GM10248 (cell line): ENCODE data around the gene PLEKHA6.

Experiments
- CTCF ChIA-PET: fragments of 300-600 bp; sonication (Branson Sonifier 250); formaldehyde crosslinking; extraction: SDS; loops from one replicate; lab custom pipeline; 2021; ENCODE audit warnings: antibody characterized with exemption; lab: Yijun Ruan, JAX
- POLR2A ChIA-PET: fragments of 350-650 bp; sonication (Branson Sonifier 250); formaldehyde crosslinking; extraction: SDS; loops from one replicate; lab custom pipeline; 2020; ENCODE audit warnings: antibody characterized with exemption; lab: Yijun Ruan, JAX
- DNase-seq: peaks from one replicate; pipeline ENCODE4 v3.0.0; 2012; ENCODE audit errors: extremely low spot score
- TF ChIP-seq, protein P1 (sequence below): IDR thresholded peaks from 2 replicates; pipeline ENCODE4 v1.5.1; 2012; ENCODE audit warnings: mild to moderate bottlenecking, low read depth; ENCODE audit errors: extremely low read depth, missing control alignments, control extremely low read depth

Gene PLEKHA6

DNA sequence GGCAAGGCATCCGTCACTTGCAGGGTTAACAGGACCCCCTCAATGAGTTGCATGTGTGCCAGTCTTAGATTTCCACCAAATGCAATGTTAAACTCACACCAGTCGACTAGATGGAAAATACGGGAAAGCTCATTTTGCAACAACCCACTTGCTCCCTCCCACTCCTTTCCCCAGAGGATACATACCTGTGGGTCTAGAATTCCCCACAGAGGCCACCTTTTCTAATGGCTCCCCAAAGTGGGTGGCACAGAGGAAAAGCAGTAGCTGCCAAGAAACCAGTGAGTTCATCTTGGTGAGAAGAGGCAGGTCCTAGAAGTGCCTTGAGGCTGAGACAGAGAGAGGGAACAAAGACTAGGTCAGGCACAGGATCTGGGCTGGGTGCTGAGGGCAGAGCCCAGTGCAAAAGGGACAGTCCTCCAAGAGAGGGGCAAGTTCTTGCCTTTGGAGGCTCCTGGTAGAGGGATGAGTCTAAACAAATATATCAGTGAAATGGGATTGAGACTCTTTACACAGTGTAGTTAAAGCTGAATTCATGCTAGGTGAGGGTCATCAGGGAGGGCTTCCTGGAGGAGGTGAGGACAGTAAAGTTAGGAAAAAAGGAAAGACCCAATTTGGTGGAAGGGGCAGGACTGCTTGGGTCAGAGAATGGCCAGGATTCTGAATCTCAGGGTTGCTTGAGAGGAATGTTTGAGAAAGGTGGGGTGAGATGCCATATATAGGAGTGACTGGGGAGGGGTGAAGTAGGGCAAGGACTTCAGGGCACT is 167.0 kb downstream of the PLEKHA6 start:
- ChIA-PET POLR2A (no interaction called here), CTCF (interaction anchor here (7.3 kb wide), 1 partner anchor 13 kb away, joined by 46 read pairs; no protein-coding TSS in a partner anchor)
- DNase-seq: no peak
- TF ChIP-seq, protein P1, sequence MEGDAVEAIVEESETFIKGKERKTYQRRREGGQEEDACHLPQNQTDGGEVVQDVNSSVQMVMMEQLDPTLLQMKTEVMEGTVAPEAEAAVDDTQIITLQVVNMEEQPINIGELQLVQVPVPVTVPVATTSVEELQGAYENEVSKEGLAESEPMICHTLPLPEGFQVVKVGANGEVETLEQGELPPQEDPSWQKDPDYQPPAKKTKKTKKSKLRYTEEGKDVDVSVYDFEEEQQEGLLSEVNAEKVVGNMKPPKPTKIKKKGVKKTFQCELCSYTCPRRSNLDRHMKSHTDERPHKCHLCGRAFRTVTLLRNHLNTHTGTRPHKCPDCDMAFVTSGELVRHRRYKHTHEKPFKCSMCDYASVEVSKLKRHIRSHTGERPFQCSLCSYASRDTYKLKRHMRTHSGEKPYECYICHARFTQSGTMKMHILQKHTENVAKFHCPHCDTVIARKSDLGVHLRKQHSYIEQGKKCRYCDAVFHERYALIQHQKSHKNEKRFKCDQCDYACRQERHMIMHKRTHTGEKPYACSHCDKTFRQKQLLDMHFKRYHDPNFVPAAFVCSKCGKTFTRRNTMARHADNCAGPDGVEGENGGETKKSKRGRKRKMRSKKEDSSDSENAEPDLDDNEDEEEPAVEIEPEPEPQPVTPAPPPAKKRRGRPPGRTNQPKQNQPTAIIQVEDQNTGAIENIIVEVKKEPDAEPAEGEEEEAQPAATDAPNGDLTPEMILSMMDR: no peak

DNA sequence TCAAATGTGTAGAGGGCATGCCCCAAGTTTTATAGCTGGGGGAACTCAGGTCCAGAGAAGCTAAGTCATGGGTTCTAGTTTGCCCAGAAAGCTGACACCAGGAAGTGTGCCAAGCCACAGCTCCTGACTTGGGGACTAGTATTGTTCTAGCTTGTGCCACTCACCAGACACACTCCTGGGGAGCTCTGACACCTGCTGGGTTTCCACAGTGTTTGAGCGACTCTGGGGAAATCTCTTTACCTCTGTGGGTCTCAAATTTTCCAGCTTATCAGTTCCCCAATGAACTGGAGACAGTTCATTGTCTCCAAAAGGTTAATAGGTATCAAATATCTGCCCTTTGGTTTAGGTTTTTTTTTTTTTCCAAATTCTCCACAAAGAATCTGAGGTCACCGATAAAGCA is 167.7 kb downstream of the PLEKHA6 start:
- DNase-seq: no peak
- POLR2A ChIA-PET: no interaction called here
- TF ChIP-seq, protein P1: no peak
- CTCF ChIA-PET: interaction anchor here (1.7 to 7.3 kb wide), 2 partner anchors 14 to 29 kb away, joined by 6 to 46 read pairs; no protein-coding TSS in a partner anchor

DNA sequence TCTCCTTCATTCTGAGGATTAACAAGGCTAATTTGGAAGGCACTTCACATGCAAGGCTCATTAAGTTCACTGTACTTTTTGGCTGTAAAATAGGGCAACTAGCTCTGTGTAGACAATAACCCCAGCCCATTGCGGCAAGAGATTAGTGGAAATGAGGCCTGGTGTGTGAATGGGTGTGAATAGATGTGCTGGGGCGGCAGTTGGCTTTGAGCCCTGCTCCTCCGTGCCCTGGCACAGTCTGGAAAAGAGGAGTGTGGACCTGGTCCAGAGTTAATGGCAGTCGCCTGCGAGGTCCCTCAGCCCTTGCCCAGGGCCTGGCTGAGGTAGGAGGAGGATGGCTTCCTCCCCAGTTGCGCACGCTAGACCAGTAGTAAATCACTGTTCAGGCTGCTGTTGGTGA is 168.3 kb downstream of the PLEKHA6 start:
- DNase-seq: no peak
- CTCF ChIA-PET: interaction anchor here (1.1 to 7.3 kb wide), 4 partner anchors 13 to 52 kb away, joined by 4 to 46 read pairs (median 5); no protein-coding TSS in a partner anchor
- TF ChIP-seq, protein P1: no peak
- POLR2A ChIA-PET: interaction anchor here (0.6 kb wide), 1 partner anchor 441 kb away, joined by 4 read pairs; no protein-coding TSS in a partner anchor

DNA sequence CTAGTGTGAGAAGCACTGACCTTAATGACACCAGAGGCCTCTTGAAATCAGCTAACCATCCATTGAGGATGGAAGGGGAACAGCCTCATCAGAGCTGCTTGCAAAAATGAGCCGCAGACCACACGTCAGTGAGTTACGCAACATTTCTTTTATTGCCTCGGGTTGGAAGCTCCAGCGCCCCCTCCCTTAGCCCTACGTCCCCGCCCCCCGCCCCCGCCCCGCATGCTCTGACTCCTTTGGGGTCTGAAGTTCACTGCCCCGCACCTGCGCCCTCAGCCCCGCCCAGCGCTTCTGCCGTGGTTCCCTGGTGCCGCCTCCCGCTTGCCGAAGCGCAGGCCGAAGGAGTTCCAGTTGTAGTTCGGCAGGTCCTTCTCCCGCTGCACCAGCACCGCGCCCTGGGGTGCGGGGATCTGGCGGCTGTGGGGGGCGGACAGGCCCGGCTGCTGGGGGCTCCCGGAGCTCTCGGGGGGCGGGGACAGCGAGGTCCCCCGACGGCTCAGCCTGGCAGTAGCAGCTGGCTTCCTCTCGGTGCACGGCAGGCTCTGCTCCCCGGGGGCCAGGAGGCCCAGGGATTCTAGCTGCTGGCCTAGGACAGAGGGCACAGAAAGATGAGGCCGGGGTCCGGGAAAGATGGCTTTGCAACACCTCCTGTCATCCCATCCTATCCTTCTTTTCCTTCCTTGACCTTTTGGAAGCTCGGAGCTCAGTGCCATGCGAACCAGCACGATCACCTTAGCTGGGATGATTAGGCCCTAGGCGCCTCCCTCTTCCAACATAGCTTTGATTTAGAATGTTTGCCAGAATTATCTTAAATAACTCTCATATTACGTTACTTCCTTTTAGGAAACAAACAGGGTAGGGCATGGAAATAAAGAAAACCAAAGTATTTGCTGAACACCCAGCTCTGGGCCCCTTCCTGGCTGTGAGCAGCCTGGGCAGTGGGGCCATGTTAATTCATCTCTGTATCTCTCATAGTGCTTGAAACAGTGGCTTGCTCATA is 169.2 kb downstream of the PLEKHA6 start:
- DNase-seq: no peak
- ChIA-PET POLR2A (no interaction called here), CTCF (interaction anchor here (0.8 to 7.3 kb wide), 8 partner anchors 13 to 208 kb away, joined by 3 to 46 read pairs (median 4); partner anchors contain the start of gene REN)
- TF ChIP-seq, protein P1: no peak

- TF ChIP-seq, protein P1: no peak
- POLR2A ChIA-PET: interaction anchor here (0.6 kb wide), 1 partner anchor 884 kb away, joined by 9 read pairs; no protein-coding TSS in a partner anchor
- CTCF ChIA-PET: interaction anchor here (1.0 to 7.3 kb wide), 4 partner anchors 17 to 210 kb away, joined by 3 to 46 read pairs (median 4); partner anchors contain the start of gene REN
- DNase-seq: peak; percentile 50
Observed at GRCh38 chr1:204188959-204189639, 170.6 kb downstream of the PLEKHA6 start.
